NB4 (cell line): Measurements from ENCODE around the gene CATSPERB.

Experiments used
- DNase-seq: peaks from one replicate; pipeline ENCODE4 v3.0.0; 2010; ENCODE audit warnings: low read depth
- H3K4me3 ChIP-seq: one replicate; pipeline ENCODE4 v1.5.1; 2011; ENCODE audit warnings: mild to moderate bottlenecking, low read depth, low read length, moderate library complexity
- MYC ChIP-seq: IDR thresholded peaks from 2 replicates; pipeline ENCODE4 v1.6.1; 2011; ENCODE audit warnings: low read depth, low read length
- POLR2A ChIP-seq: IDR thresholded peaks from 2 replicates; pipeline ENCODE4 v1.6.1; 2011; ENCODE audit warnings: mild to moderate bottlenecking; ENCODE audit not compliant: insufficient read length; ENCODE audit errors: extremely low read depth
- TF ChIP-seq, protein P1 (sequence below): IDR thresholded peaks from one replicate; pipeline ENCODE4 v1.5.1; 2012; ENCODE audit warnings: low read depth, low read length
- TF ChIP-seq, protein P2 (sequence below): IDR thresholded peaks from 2 replicates; pipeline ENCODE4 v1.6.1; 2011; ENCODE audit warnings: low read depth, low read length

Gene CATSPERB

DNA sequence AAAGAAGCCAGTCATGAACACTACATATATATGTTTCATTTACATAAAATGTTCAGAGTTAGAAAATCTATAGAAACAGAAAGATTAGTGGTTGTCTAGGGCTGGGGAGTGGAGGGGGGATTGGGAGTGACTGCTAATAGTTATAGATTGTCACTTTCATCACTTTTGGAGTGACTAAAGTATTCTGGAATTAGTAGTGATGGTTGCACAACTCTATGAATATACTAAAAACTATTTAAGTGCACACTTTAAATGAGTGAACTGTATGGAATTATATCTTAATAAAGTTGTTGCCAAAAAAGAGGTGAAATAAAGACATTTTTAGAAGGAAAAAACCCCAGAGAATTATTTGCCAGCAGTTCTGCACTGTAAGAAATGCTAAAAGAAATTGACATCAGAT lies 9.5 kb downstream of the CATSPERB start:
- DNase-seq, result no peak
- no peak overlapping the region for H3K4me3 ChIP-seq
- TF ChIP-seq, protein P1, sequence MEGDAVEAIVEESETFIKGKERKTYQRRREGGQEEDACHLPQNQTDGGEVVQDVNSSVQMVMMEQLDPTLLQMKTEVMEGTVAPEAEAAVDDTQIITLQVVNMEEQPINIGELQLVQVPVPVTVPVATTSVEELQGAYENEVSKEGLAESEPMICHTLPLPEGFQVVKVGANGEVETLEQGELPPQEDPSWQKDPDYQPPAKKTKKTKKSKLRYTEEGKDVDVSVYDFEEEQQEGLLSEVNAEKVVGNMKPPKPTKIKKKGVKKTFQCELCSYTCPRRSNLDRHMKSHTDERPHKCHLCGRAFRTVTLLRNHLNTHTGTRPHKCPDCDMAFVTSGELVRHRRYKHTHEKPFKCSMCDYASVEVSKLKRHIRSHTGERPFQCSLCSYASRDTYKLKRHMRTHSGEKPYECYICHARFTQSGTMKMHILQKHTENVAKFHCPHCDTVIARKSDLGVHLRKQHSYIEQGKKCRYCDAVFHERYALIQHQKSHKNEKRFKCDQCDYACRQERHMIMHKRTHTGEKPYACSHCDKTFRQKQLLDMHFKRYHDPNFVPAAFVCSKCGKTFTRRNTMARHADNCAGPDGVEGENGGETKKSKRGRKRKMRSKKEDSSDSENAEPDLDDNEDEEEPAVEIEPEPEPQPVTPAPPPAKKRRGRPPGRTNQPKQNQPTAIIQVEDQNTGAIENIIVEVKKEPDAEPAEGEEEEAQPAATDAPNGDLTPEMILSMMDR, result no peak
- no peak for TF ChIP-seq POLR2A
- TF ChIP-seq, protein P2, sequence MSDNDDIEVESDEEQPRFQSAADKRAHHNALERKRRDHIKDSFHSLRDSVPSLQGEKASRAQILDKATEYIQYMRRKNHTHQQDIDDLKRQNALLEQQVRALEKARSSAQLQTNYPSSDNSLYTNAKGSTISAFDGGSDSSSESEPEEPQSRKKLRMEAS, result no peak
- no peak for TF ChIP-seq MYC

DNA sequence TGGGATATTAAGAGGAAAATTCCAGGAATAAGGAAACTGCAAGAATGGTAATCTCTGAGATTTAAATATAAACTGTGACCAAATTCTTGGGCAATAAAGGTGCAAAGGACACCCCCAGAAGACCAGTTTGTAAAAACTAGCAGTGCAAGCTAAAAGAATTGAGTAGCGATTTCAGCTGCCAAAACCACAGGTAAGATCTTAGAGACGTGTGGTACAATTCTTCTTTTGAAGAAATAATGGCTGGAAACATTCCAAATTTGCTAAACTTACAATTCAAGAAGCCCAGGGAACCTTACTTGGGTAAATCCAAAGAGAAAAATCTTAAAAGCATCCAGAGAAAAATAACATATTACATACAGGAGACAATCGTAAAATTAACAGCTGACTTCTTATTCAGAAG lies 12.0 kb downstream of the CATSPERB start:
- H3K4me3 ChIP-seq, result no peak overlapping the region
- no peak for DNase-seq
- no peak for TF ChIP-seq POLR2A
- no peak for TF ChIP-seq MYC
- TF ChIP-seq, protein P1, result no peak
- TF ChIP-seq, protein P2, result no peak

DNA sequence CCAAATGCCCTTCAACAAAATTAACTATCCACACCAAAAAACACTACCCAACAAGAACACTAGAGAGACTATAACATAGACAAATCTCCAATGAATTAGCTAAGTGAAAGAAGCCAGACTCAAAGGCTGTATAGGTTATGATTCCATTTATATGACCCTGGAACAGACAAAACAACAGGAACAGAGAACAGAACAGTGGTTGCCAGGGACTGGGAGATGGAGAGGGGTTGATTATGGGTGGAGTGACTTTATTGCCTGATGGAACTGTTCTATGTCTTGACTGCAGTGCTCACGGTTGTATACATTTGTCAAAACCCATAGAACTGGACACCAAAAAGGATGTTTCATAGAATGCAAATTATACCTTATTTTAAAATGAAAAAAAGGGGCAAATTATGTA lies 14.9 kb downstream of the CATSPERB start:
- no peak for DNase-seq
- TF ChIP-seq POLR2A (no peak), MYC (no peak)
- TF ChIP-seq, protein P2, result no peak
- TF ChIP-seq, protein P1, result no peak
- H3K4me3 ChIP-seq, result no peak overlapping the region

DNA sequence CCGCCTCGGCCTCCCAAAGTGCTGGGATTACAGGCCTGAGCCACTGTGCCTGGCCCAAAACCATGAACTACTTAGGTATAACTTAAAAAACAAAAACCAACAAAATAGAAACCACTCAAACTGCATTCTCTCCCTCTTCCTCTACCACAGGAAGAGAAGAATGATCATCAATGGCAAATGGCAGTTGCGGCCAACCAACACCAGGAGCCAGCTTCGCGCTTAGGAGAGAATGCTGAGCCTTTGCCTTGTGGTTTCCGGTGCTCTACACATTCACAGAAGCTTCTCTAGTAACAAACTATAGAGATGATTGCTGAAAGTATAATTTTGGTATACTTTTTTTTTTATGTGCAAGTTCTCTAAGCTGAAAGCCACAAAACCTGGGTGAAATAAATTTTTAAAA lies 17.1 kb downstream of the CATSPERB start:
- TF ChIP-seq POLR2A (no peak), MYC (no peak)
- TF ChIP-seq, protein P2, result no peak
- TF ChIP-seq, protein P1, result no peak
- H3K4me3 ChIP-seq, result no peak overlapping the region
- peak; percentile 2 for DNase-seq

DNA sequence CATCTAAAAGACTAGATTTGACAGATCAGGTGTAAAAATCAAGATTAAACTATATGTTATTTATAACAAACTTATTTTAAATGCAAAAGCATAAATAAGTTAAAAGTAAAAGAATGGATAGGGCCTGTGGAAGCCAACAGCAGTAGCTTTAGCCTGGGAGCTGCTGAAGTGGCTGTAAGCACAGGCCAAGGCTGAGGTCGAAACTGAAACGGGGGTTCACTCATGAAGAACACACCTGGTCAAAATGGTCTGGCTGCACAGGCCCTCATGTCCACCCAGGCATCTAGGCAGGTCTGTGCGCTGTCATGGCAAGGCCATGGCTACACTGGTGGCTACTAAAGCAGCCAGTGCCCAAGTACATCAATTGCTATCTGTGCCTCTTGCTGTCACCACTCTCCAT lies 23.1 kb downstream of the CATSPERB start:
- H3K4me3 ChIP-seq, result no peak overlapping the region
- DNase-seq, result no peak
- TF ChIP-seq, protein P2, result no peak
- TF ChIP-seq, protein P1, result no peak
- TF ChIP-seq POLR2A (no peak), MYC (no peak)

DNA sequence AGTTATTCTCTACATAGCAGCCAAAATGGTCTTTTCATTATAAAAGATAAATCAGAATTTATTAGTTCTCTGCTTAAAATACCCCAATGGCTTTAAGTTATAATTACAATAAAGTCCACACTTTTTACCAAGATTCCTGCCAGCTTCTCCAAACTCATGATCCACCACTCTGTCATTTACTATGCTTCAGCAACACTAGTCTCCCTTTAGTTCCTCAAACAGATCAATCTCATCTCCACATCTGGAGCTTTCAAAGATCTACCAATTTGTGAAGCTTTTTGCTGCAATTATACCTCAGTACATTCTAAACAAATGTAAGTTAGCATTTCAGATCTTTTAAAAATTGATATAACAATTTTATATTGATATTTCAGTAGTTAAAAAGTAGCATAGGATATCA lies 24.9 kb downstream of the CATSPERB start:
- no peak for DNase-seq
- TF ChIP-seq POLR2A (no peak), MYC (no peak)
- TF ChIP-seq, protein P1, result no peak
- TF ChIP-seq, protein P2, result no peak

More for the DNA sequence above, 24.9 kb downstream of the CATSPERB start:
- no peak overlapping the region for H3K4me3 ChIP-seq
